Activated B cell treated with CpG ODN at 0.5 μM for 24 hours (primary cell): ENCODE measurements around the gene MYPN. TPM values are rescaled to one million over a fixed set of nuclear protein-coding genes. Genes with fewer than 3 reads are reported as not detected.

Experiments
- ATAC-seq: fragments of 200-7000 bp; cut with Tn5 transposase; one replicate; pipeline ENCODE4 v1.10.0; 2021; ENCODE audit warnings: low read depth, mild to moderate bottlenecking, moderate library complexity
- CTCF ChIA-PET: fragments of 350-600 bp; sonication (Branson Sonifier 250); formaldehyde crosslinking; loops from one replicate; lab custom pipeline; 2021; ENCODE audit warnings: antibody characterized with exemption; lab: Charles Lee
- POLR2A ChIA-PET: fragments of 350-600 bp; sonication (Branson Sonifier 250); formaldehyde crosslinking; loops from one replicate; lab custom pipeline; 2021; ENCODE audit warnings: antibody characterized with exemption; lab: Charles Lee
- DNase-seq: peaks from one replicate; pipeline ENCODE4 v3.0.0; 2022
- H3K27ac Mint-ChIP-seq: one replicate; pipeline ENCODE4 v1.8.0; 2020; ENCODE audit warnings: mixed read lengths
- H3K27me3 Mint-ChIP-seq: one replicate; pipeline ENCODE4 v1.8.0; 2021; ENCODE audit warnings: mixed read lengths
- H3K36me3 Mint-ChIP-seq: one replicate; pipeline ENCODE4 v1.8.0; 2021; ENCODE audit warnings: low read depth, mixed read lengths
- H3K4me1 Mint-ChIP-seq: one replicate; pipeline ENCODE4 v1.8.0; 2021; ENCODE audit warnings: mixed read lengths
- H3K4me3 Mint-ChIP-seq: one replicate; pipeline ENCODE4 v1.8.0; 2020; ENCODE audit warnings: mild to moderate bottlenecking, mixed read lengths
- H3K9me3 Mint-ChIP-seq: one replicate; pipeline ENCODE4 v1.8.0; 2020; ENCODE audit warnings: mixed read lengths
- intact Hi-C: fragments of 100-400 bp; cut with micrococcal nuclease; formaldehyde crosslinking; loops from one replicate; pipeline ENCODE4 v1.15.1; 2024
- total RNA-seq: library from RNA; stranded (reverse); gene quantifications from 2 replicates; pipeline ENCODE4 v1.2.3, GENCODE V29; 2022
- TF ChIP-seq, protein P1 (sequence below): fragments of 200-600 bp; IDR thresholded peaks from one replicate; pipeline ENCODE4 v1.8.0; 2022; ENCODE audit warnings: antibody characterized with exemption, mild to moderate bottlenecking

The MYPN gene
- total RNA-seq, 1 donor from 2014 or later, result not detected

DNA sequence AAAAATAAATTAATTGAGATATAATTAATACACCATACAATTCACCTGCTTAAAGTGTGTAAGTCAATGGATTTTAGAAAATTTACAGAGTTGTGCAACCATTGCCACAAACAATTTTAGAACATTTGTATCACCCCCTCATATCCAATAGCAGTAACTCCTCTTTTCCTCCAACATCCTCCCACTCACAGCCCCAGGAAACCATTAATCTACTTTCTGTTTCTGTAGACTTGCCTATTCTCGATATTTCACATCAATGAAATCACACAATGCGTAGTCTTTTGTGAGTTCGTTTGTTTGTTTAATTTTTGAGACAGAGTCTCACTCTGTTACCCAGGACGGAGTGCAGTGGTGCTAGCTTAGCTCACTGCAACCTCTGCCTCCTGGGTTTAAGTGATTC is 20.5 kb upstream of the MYPN start:
- TF ChIP-seq, protein P1, sequence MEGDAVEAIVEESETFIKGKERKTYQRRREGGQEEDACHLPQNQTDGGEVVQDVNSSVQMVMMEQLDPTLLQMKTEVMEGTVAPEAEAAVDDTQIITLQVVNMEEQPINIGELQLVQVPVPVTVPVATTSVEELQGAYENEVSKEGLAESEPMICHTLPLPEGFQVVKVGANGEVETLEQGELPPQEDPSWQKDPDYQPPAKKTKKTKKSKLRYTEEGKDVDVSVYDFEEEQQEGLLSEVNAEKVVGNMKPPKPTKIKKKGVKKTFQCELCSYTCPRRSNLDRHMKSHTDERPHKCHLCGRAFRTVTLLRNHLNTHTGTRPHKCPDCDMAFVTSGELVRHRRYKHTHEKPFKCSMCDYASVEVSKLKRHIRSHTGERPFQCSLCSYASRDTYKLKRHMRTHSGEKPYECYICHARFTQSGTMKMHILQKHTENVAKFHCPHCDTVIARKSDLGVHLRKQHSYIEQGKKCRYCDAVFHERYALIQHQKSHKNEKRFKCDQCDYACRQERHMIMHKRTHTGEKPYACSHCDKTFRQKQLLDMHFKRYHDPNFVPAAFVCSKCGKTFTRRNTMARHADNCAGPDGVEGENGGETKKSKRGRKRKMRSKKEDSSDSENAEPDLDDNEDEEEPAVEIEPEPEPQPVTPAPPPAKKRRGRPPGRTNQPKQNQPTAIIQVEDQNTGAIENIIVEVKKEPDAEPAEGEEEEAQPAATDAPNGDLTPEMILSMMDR, result no peak
- peaks cover 1% of the 10 kb centered on the region for H3K4me1 Mint-ChIP-seq
- intact Hi-C loops, result no loop called here
- DNase-seq (no peak), ATAC-seq (no peak)
- no peaks in the 10 kb centered on the region for H3K9me3 Mint-ChIP-seq
- no peaks in the 10 kb centered on the region for H3K36me3 Mint-ChIP-seq
- no peak overlapping the region for H3K4me3 Mint-ChIP-seq
- ChIA-PET POLR2A (no interaction called here), CTCF (no interaction called here)
- H3K27me3 Mint-ChIP-seq, result no peaks in the 10 kb centered on the region
- H3K27ac Mint-ChIP-seq, result no peak overlapping the region

DNA sequence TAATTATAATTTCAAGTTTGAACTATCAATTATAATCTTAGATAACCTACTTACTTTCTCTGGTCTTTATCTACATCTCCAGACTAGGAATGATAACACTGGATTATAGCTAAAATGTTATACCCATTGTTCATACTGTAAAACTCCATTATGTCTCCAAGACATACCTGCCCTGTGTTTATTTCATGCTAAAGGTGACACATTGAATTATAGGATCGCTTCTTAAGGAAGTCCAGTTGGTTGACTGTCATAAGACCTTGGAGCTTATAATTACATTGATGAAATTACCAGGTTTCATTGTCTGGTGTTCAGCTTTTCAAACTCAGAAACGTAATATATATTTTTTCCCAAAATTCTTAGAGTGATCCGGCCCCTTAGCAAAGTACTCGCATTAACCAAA is 18.7 kb upstream of the MYPN start:
- no peak overlapping the region for H3K27ac Mint-ChIP-seq
- no peaks in the 10 kb centered on the region for H3K9me3 Mint-ChIP-seq
- no peak for DNase-seq
- POLR2A ChIA-PET, result no interaction called here
- intact Hi-C loops, result no loop called here
- peaks cover 4% of the 10 kb centered on the region for H3K4me1 Mint-ChIP-seq
- no peaks in the 10 kb centered on the region for H3K36me3 Mint-ChIP-seq
- no peak overlapping the region for H3K4me3 Mint-ChIP-seq
- no peaks in the 10 kb centered on the region for H3K27me3 Mint-ChIP-seq
- no peak for ATAC-seq
- TF ChIP-seq, protein P1, result no peak
- CTCF ChIA-PET, result no interaction called here

DNA sequence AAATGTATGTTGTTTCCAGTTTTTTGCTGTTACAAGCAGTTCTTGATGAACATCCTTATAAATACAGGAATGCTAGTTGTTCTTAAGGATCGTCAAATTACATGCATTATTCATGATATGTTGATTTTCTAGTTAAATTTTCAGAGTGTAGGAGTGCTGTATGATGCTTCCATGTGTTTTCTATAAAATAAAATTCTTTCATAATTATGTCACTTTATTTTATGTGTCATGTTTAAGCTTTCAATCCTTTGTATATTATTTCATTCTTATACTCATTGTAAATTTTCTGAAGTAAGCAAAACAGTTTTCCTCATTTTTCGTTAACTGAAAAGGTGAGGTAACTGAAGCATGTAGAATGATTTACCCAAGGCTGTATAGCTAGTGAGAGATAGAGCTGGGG is 16.8 kb upstream of the MYPN start:
- peaks cover 4% of the 10 kb centered on the region for H3K4me1 Mint-ChIP-seq
- TF ChIP-seq, protein P1, result no peak
- H3K36me3 Mint-ChIP-seq, result no peaks in the 10 kb centered on the region
- intact Hi-C loops, result no loop called here
- no peak overlapping the region for H3K27ac Mint-ChIP-seq
- POLR2A ChIA-PET, result interaction anchor here (0.7 kb wide), 1 partner anchor 207 kb away, joined by 8 read pairs; no protein-coding TSS in a partner anchor
- DNase-seq, result no peak
- H3K9me3 Mint-ChIP-seq, result no peaks in the 10 kb centered on the region
- no peaks in the 10 kb centered on the region for H3K27me3 Mint-ChIP-seq
- CTCF ChIA-PET, result no interaction called here
- no peak overlapping the region for H3K4me3 Mint-ChIP-seq
- ATAC-seq, result no peak

DNA sequence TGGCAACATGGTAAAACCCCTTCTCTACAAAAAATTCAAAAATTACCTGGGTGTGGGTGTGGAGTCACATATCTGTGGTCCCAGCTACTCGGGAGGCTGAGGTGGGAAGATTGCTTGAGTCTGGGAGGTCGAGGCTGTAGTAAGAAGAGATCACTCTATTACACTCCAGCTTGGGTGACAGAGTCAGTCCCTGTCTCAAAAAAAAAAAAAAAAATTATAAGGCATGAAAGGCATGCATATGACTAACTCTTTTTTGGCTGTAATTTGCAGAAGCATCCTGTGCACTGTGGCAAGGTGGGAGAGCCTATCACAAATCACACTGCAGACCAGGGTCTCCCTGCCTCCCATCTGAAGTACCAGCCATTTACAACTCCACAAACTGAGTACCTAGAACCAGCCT is 14.1 kb upstream of the MYPN start:
- TF ChIP-seq, protein P1, result no peak
- Mint-ChIP-seq H3K27me3 (no peaks in the 10 kb centered on the region), H3K4me3 (no peak overlapping the region), H3K4me1 (peaks cover 4% of the 10 kb centered on the region), H3K36me3 (no peaks in the 10 kb centered on the region), H3K9me3 (no peaks in the 10 kb centered on the region), H3K27ac (no peak overlapping the region)
- POLR2A ChIA-PET, result interaction anchor here (0.7 kb wide), 1 partner anchor 57 kb away, joined by 3 read pairs; no protein-coding TSS in a partner anchor
- ATAC-seq, result no peak
- no peak for DNase-seq
- CTCF ChIA-PET, result no interaction called here
- intact Hi-C loops, result no loop called here

DNA sequence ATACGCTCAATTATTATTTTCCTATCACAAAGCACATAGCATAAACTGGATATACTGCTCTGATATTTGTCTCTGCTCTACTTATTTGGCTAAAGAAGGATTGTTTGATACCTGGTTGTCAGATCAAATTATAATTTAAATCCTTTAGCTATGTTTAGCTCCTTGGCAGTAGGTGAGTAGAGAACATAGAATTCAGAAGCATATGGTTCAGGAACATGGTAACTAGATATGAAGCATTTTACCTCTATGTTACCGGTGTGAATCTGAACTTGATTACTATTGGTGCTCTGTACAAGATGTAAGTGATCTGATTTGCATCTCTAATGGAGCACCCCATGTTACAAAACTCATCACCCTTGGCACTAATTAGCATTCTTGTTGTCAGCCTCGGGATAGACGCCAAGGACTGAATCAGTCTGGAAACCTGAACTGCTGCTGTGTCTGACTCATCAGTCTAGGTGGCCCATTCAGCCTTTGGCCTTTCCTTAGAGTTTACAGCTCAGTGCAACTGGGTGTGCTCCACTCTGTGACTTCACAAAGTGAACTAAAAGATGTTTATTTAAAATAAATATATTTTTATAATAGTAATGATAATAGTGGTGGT is 12.3 kb upstream of the MYPN start:
- Mint-ChIP-seq H3K36me3 (no peaks in the 10 kb centered on the region), H3K4me3 (no peak overlapping the region), H3K27ac (no peak overlapping the region), H3K9me3 (no peaks in the 10 kb centered on the region), H3K4me1 (peaks cover 7% of the 10 kb centered on the region), H3K27me3 (no peaks in the 10 kb centered on the region)
- CTCF ChIA-PET, result interaction anchor here (0.5 kb wide), 1 partner anchor 233 kb away, joined by 3 read pairs; no protein-coding TSS in a partner anchor
- intact Hi-C loops, result no loop called here
- POLR2A ChIA-PET, result no interaction called here
- ATAC-seq, result no peak
- no peak for DNase-seq
- TF ChIP-seq, protein P1, result no peak
